Vagina (tissue), 2 donors: ENCODE data around the gene ACSL5.

Experiments used
- POLR2A ChIP-seq, 2 donors: fragments of 450-650 bp; IDR thresholded peaks; one replicate each; pipeline ENCODE4 v1.6.1; 2017; ENCODE audit warnings: antibody characterized with exemption in 2 of 2, mild to moderate bottlenecking in 2 of 2, moderate library complexity in 2 of 2
- POLR2AphosphoS5 ChIP-seq, 2 donors: sonication (generic); formaldehyde crosslinking; IDR thresholded peaks; one replicate each; pipeline ENCODE4 v1.9.0; 2017; ENCODE audit warnings: antibody characterized with exemption in 2 of 2, mild to moderate bottlenecking in 2 of 2, low read depth in 1 of 2; ENCODE audit not compliant: insufficient read depth in 1 of 2
- TF ChIP-seq, protein P1 (sequence below), 3 experiments: fragments of 450-650 bp in 2 of 3; fragments of 200-600 bp in 1 of 3; sonication (generic) in 1 of 3; IDR thresholded peaks; one replicate each; pipeline ENCODE4 v1.5.1; 2017 to 2019; ENCODE audit warnings: antibody characterized with exemption in 3 of 3, mild to moderate bottlenecking in 2 of 3, moderate library complexity in 2 of 3

DNA sequence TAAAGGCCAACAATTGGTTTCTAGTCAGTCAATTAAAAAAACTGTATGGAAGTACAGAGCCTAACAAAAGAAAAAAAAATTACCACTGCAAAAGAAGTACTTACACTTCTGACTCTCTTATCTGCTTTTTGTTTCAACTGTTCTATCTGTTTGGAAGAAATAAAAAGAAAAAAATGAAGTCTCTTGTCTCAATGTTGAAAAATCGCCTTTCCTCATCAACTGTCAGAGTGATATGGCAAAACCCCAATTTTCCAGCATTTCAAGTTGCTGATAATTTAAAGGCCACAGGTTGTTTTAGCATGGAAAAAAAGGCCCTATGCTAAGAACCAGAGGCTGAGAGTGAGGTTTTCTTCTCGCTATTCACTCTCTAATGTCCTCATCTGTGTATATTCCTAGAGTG lies 59.2 kb downstream of the ACSL5 start:
- TF ChIP-seq, protein P1, sequence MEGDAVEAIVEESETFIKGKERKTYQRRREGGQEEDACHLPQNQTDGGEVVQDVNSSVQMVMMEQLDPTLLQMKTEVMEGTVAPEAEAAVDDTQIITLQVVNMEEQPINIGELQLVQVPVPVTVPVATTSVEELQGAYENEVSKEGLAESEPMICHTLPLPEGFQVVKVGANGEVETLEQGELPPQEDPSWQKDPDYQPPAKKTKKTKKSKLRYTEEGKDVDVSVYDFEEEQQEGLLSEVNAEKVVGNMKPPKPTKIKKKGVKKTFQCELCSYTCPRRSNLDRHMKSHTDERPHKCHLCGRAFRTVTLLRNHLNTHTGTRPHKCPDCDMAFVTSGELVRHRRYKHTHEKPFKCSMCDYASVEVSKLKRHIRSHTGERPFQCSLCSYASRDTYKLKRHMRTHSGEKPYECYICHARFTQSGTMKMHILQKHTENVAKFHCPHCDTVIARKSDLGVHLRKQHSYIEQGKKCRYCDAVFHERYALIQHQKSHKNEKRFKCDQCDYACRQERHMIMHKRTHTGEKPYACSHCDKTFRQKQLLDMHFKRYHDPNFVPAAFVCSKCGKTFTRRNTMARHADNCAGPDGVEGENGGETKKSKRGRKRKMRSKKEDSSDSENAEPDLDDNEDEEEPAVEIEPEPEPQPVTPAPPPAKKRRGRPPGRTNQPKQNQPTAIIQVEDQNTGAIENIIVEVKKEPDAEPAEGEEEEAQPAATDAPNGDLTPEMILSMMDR (IDR thresholded peaks at IDR 0.05) = no peak
- TF ChIP-seq POLR2A (IDR thresholded peaks at IDR 0.05) (no peak), POLR2AphosphoS5 (IDR thresholded peaks at IDR 0.05; ENCODE audit: insufficient read depth in 1 of 2, low read depth in 1 of 2) (no peak)
